Right lobe of liver (tissue), 6 donors: ENCODE results near the gene NR2F6. TPM values are rescaled to one million over a fixed set of nuclear protein-coding genes. Genes with fewer than 3 reads are reported as not detected.
A peak's percentile ranks its signal among the peaks of the same experiment; 100 is the strongest.

ENCODE experiments used
- ATAC-seq, 4 donors: fragments of 200-7000 bp; cut with Tn5 transposase; one replicate each; pipeline ENCODE4 v1.9.1; 2020; ENCODE audit warnings: mild to moderate bottlenecking in 4 of 4, moderate library complexity in 4 of 4
- DNase-seq, 3 donors: peaks; one replicate each; pipeline ENCODE4 v3.0.0-alpha.2; 2020
- H3K27ac ChIP-seq, 3 donors: fragments of 200-600 bp; one replicate each; pipeline ENCODE4 v1.8.0; 2022
- H3K27me3 ChIP-seq, 2 donors: fragments of 200-600 bp; one replicate each; pipeline ENCODE4 v1.8.0; 2022
- H3K36me3 ChIP-seq, 4 donors: fragments of 200-600 bp; sonication (generic) in 1 of 4; one replicate each; pipeline versions ENCODE4 v1.5.1 to v1.8.0; 2017 to 2022; ENCODE audit warnings: control low read depth in 1 of 4
- H3K4me1 ChIP-seq, 4 donors: fragments of 200-600 bp; sonication (generic) in 1 of 4; one replicate each; pipeline versions ENCODE4 v1.5.1 to v1.8.0; 2017 to 2022; ENCODE audit warnings: control low read depth in 1 of 4
- H3K4me3 ChIP-seq, 3 donors: fragments of 200-600 bp; one replicate each; pipeline ENCODE4 v1.8.0; 2022
- H3K9me3 ChIP-seq, 4 donors: fragments of 200-600 bp; sonication (generic) in 1 of 4; one replicate each; pipeline versions ENCODE4 v1.5.1 to v1.8.0; 2017 to 2022; ENCODE audit warnings: control low read depth in 1 of 4
- CTCF ChIP-seq, 4 donors: fragments of 200-600 bp in 3 of 4; fragments of 450-650 bp in 1 of 4; IDR thresholded peaks; one replicate each; pipeline versions ENCODE4 v1.5.1 to v1.8.0; 2016 to 2022; ENCODE audit warnings: antibody characterized with exemption in 4 of 4, mild to moderate bottlenecking in 2 of 4
- POLR2A ChIP-seq: fragments of 450-650 bp; IDR thresholded peaks from one replicate; pipeline ENCODE4 v1.6.1; 2017; ENCODE audit warnings: antibody characterized with exemption, mild to moderate bottlenecking
- WGBS: methylation state at CpG from one replicate; pipeline ENCODE4 v1.1.6; 2018; ENCODE audit warnings: low coverage, low lambda C conversion rate; ENCODE audit not compliant: insufficient coverage; ENCODE audit errors: missing lambda C conversion rate; 5-methylcytosine and 5-hydroxymethylcytosine counted together
- intact Hi-C, 2 donors: fragments of 100-400 bp; cut with DNase I; formaldehyde crosslinking; loops; one replicate each; pipeline versions ENCODE4 v1.11.2 to v1.14.1; 2022
- total RNA-seq, 6 experiments: library from RNA; depleted of rRNA in 2 of 6; stranded (reverse); fragments of >200 nt in 2 of 6; fragmentation: NEBNext Ultra II Directional in 3 of 6; extraction: Animal tissue kit (Norgen Biotek cat#: 25700) in 3 of 6; gene quantifications; one replicate each; pipeline versions ENCODE4 v1.1.0 to v1.2.4, GENCODE V29; 2016 to 2023
- donor health status: DM: no; HTN: yes; CAD: no.
- donor health status: DM: no; HTN: no; CAD: no.
- donor health status: DM: no; HTN: no; CAD: no.
- donor health status: DM: no; HTN: yes; CAD: no.
- donor health status: DM: no; HTN: yes; CAD: no.

The NR2F6 gene
- total RNA-seq, 6 experiments from 2014 or later: 48.5 to 105 (median 80.9) TPM

DNA sequence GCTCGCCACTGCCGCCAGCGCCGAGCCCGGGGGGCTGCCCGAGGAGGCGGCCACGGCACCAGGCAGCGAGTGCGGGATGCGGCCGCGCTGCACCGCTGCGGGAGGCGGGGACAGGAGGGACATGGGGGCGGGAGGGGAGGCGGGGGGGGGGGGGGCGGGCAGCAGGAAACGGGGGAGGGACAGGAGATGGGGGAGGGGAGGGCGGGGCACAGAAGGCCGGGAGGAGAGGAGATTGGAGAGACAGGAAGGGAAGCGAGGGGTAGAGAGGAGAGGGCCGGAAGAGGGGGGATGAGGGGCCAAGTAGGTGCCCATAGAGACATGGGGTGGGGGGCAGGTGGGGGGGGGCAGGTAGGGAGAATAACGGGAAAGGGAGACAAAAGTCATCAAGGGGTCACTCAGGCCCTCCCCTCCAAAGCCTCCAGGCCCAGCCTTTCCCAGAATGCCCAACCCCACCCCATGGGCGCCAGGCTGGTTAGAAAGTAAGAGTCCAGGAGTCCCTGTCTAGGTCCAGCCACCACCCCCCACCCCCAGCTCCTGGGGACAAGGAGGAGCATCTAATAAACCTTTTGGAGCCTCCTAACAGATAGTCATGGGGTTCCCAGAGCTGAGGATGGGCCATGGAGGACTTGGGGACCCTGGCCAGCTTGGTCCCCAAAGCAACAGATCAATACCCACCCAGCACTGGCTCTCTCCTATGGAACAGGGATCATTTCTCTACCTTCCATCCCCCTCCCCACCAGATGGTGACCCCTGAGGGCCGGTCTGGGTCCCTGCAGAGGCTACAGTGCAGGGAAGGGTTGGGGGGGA is 9.5 kb downstream of the NR2F6 start:
- peaks cover 0 to 28% (median 7%) of the 10 kb centered on the region in 4 donors for H3K36me3 ChIP-seq
- no peaks in the 10 kb centered on the region for H3K27me3 ChIP-seq
- TF ChIP-seq POLR2A (no peak), CTCF (IDR thresholded peaks at IDR 0.05) (no peak)
- 10% methylated on average over 19 of the region's 27 CpGs for WGBS
- no peak for DNase-seq
- ATAC-seq: peak in 2 of 4 donors; percentile 20 to 22
- H3K9me3 ChIP-seq: no peaks in the 10 kb centered on the region
- intact Hi-C loops: no loop called here
- H3K4me1 ChIP-seq: peaks cover 0 to 52% (median 15%) of the 10 kb centered on the region in 4 donors
- H3K4me3 ChIP-seq: peak overlapping the region; percentile 36 to 58 (median 38)
- peak overlapping the region in 2 of 3 donors; percentile 53 to 60 for H3K27ac ChIP-seq

DNA sequence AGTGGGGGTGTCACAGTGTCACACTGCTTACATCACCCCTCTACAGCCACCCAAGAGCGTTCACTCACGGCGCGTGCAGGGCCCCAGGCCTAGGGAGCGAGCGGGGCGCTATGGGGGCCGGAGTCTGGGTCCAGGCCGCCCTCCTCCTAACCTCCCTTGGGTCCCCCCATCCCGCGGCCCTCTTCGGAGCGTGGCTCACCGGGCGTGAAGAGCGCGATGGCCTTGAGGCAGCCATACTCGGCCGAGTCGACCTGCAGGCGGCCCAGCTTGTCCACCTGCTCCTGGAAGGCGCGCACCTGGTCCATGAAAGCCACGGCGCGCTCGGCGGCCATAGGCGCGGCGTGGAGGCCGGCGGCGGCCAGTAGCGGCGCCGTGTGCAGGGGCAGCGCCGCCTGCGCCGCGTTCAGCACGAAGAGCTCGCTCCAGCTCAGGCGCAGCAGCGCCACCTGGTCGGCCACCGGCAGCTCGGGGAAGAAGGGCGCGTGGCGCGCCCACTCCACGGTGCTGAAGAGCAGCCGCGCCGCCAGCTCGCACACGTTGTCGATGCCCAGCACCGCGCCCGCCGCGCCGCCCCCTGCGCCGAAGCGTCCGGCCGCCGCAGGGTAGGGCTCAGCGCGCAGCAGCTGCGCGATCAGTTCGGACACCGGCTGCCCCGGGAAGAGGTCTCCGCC is 10.3 kb downstream of the NR2F6 start:
- ATAC-seq (peak; percentile 15 to 75 (median 59)), DNase-seq (peak in 2 of 3 donors; percentile 76 to 80)
- Histone ChIP-seq H3K4me3 (peak overlapping the region; percentile 36 to 58 (median 38)), H3K27ac (peak overlapping the region in 2 of 3 donors; percentile 29 to 53), H3K36me3 (peaks cover 0 to 35% (median 11%) of the 10 kb centered on the region in 4 donors), H3K4me1 (peaks cover 0 to 45% (median 11%) of the 10 kb centered on the region in 4 donors), H3K9me3 (no peaks in the 10 kb centered on the region), H3K27me3 (no peaks in the 10 kb centered on the region)
- intact Hi-C loops: no loop called here
- WGBS: 12% methylated on average over 17 of the region's 80 CpGs
- TF ChIP-seq POLR2A (no peak), CTCF (IDR thresholded peaks at IDR 0.05) (peak; percentile 15 to 46 (median 30))

- peak overlapping the region in 2 of 3 donors; percentile 29 to 53 for H3K27ac ChIP-seq
- no peak for TF ChIP-seq CTCF (IDR thresholded peaks at IDR 0.05)
- no peak for TF ChIP-seq POLR2A
- peak in 2 of 3 donors; percentile 57 to 71 for DNase-seq
- 20% methylated on average over 8 of the region's 11 CpGs for WGBS
- no peaks in the 10 kb centered on the region for H3K9me3 ChIP-seq
- peaks cover 0 to 38% (median 11%) of the 10 kb centered on the region in 4 donors for H3K36me3 ChIP-seq
- peak overlapping the region in 2 of 3 donors; percentile 36 to 58 for H3K4me3 ChIP-seq
- peaks cover 0 to 39% (median 8%) of the 10 kb centered on the region in 4 donors for H3K4me1 ChIP-seq
- H3K27me3 ChIP-seq: no peaks in the 10 kb centered on the region
- peak; percentile 70 to 76 (median 74) for ATAC-seq
- intact Hi-C loops: no loop called here
Measured at GRCh38 chr19:17234911-17235299, 10.8 kb downstream of the NR2F6 start.

DNA sequence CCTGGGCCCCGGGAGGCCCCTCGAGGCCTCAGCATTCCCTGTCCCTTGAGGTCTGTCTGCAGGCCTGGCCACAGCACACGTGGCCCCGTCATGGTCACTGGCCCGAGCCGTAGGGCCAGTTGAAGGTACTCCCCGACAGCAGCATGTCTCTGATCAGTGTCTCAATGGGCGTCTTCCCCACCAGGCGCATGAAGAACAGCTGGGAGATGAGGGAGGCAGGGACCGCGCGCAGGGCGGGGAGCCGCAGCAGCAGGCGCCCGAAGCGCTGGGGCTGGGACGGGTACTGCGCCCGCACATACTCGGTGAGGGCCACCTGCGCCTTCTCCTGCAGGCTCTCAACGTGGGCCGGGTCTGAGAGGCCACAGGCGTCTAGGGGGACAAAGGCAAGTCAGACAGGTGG is 13.5 kb downstream of the NR2F6 start:
- Histone ChIP-seq H3K9me3 (no peaks in the 10 kb centered on the region), H3K4me1 (peaks cover 0 to 28% (median 5%) of the 10 kb centered on the region in 4 donors), H3K27me3 (no peaks in the 10 kb centered on the region), H3K36me3 (peaks cover 0 to 37% (median 6%) of the 10 kb centered on the region in 4 donors), H3K4me3 (no peak overlapping the region), H3K27ac (no peak overlapping the region)
- 94% methylated on average over 21 of the region's 25 CpGs for WGBS
- intact Hi-C loops: no loop called here
- no peak for DNase-seq
- ATAC-seq: no peak
- no peak for TF ChIP-seq POLR2A
- TF ChIP-seq CTCF (IDR thresholded peaks at IDR 0.05): no peak
